ENCODE data around the gene UGDH. TPM values are rescaled to one million over a fixed set of nuclear protein-coding genes. Genes with fewer than 3 reads are reported as not detected.

Gene UGDH
- total and polyA plus RNA-seq, 4 donors: 33.1 to 241 (median 84.0) TPM

DNA sequence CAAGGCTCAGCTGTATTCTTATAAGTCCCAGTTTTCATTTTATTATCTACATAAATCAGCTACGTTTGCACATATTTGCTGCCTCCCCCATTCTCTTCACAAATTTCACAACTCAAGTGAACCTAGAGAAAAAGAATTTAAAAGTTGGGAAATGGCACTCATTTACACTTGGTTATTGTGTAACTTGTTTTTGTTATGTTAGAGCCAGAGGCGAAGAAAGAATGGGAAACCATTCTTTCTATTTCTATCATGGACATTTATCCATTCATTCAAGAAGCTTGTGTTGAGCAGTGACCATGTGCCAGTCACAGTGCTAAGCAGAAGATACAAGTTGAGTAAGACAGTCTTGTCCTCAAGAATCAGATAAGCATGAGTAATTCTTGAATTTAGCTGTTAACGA is 54.8 kb downstream of the UGDH start:
- H3K27ac ChIP-seq (ENCODE audit: low read depth in 1 of 2, low read length in 2 of 2): peak overlapping the region; percentile 44 to 51
- H3K27me3 ChIP-seq (ENCODE audit: control insufficient read depth in 4 of 4, insufficient read depth in 4 of 4, low read length in 3 of 4): no peaks in the 10 kb centered on the region
- TF ChIP-seq JUND (IDR thresholded peaks at IDR 0.05) (peak in 1 of 2 donors; percentile 35), FOXA2 (IDR thresholded peaks at IDR 0.05) (no peak), YY1 (IDR thresholded peaks at IDR 0.05) (peak; percentile 51), RXRA (IDR thresholded peaks at IDR 0.05) (peak; percentile 31 to 69), HNF4A (conservative IDR thresholded peaks at IDR 0.05) (peak; percentile 45 to 64), RAD21 (IDR thresholded peaks at IDR 0.05) (peak in 1 of 2 donors; percentile 11)
- TF ChIP-seq, protein P1, sequence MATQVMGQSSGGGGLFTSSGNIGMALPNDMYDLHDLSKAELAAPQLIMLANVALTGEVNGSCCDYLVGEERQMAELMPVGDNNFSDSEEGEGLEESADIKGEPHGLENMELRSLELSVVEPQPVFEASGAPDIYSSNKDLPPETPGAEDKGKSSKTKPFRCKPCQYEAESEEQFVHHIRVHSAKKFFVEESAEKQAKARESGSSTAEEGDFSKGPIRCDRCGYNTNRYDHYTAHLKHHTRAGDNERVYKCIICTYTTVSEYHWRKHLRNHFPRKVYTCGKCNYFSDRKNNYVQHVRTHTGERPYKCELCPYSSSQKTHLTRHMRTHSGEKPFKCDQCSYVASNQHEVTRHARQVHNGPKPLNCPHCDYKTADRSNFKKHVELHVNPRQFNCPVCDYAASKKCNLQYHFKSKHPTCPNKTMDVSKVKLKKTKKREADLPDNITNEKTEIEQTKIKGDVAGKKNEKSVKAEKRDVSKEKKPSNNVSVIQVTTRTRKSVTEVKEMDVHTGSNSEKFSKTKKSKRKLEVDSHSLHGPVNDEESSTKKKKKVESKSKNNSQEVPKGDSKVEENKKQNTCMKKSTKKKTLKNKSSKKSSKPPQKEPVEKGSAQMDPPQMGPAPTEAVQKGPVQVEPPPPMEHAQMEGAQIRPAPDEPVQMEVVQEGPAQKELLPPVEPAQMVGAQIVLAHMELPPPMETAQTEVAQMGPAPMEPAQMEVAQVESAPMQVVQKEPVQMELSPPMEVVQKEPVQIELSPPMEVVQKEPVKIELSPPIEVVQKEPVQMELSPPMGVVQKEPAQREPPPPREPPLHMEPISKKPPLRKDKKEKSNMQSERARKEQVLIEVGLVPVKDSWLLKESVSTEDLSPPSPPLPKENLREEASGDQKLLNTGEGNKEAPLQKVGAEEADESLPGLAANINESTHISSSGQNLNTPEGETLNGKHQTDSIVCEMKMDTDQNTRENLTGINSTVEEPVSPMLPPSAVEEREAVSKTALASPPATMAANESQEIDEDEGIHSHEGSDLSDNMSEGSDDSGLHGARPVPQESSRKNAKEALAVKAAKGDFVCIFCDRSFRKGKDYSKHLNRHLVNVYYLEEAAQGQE (IDR thresholded peaks at IDR 0.05): no peak
- TF ChIP-seq, protein P2, sequence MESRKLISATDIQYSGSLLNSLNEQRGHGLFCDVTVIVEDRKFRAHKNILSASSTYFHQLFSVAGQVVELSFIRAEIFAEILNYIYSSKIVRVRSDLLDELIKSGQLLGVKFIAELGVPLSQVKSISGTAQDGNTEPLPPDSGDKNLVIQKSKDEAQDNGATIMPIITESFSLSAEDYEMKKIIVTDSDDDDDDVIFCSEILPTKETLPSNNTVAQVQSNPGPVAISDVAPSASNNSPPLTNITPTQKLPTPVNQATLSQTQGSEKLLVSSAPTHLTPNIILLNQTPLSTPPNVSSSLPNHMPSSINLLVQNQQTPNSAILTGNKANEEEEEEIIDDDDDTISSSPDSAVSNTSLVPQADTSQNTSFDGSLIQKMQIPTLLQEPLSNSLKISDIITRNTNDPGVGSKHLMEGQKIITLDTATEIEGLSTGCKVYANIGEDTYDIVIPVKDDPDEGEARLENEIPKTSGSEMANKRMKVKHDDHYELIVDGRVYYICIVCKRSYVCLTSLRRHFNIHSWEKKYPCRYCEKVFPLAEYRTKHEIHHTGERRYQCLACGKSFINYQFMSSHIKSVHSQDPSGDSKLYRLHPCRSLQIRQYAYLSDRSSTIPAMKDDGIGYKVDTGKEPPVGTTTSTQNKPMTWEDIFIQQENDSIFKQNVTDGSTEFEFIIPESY (IDR thresholded peaks at IDR 0.05): peak; percentile 26
- H3K4me3 ChIP-seq (ENCODE audit: low read depth in 1 of 3, low read length in 3 of 3): peak overlapping the region in 1 of 3 donors; percentile 1
- H3K36me3 ChIP-seq (ENCODE audit: control insufficient read depth in 4 of 4, insufficient read depth in 3 of 4, low read depth in 1 of 4, low read length in 3 of 4): peaks cover 0 to 5% (median 3%) of the 10 kb centered on the region in 4 donors
- DNase-seq (ENCODE audit: low spot score): no peak
- peaks cover 2 to 34% (median 26%) of the 10 kb centered on the region in 4 donors for H3K4me1 ChIP-seq (ENCODE audit: control insufficient read depth in 4 of 4, insufficient read depth in 4 of 4, low read length in 3 of 4)
- H3K9me3 ChIP-seq (ENCODE audit: control insufficient read depth in 4 of 4, low read length in 3 of 4): no peaks in the 10 kb centered on the region
- 55% methylated on average over 3 of the region's 3 CpGs for WGBS
- no peak overlapping the region for H3K9ac ChIP-seq (ENCODE audit: low read depth in 1 of 2, low read length in 2 of 2)

DNA sequence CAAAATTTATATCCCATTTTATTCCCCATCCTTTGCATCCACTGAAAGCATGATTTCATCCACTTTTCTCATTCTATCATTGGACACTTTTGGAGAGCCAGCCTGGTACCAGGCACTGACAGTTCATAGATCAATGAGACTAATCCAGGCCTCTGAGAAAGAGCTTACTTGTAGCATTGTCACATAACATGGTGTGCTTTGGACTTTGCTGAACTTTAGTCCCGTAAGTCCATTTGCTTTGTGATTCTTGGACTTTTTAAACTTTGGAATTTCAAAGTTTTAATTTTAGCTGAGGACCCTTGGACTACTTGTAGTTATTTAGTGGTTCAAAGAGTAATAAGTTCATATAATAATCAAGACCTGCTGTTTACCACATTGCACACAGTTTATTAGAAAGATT is 56.8 kb downstream of the UGDH start:
- H3K9ac ChIP-seq (ENCODE audit: low read depth in 1 of 2, low read length in 2 of 2): no peak overlapping the region
- H3K27ac ChIP-seq (ENCODE audit: low read depth in 1 of 2, low read length in 2 of 2): peak overlapping the region; percentile 89 to 91
- TF ChIP-seq FOXA1 (IDR thresholded peaks at IDR 0.05) (no peak), NR2F2 (IDR thresholded peaks at IDR 0.05) (no peak), HNF4G (IDR thresholded peaks at IDR 0.05) (peak; percentile 83), GABPA (IDR thresholded peaks at IDR 0.05 in 1 of 2, conservative IDR thresholded peaks at IDR 0.05 in 1 of 2) (no peak), SP1 (IDR thresholded peaks at IDR 0.05) (no peak), RXRA (IDR thresholded peaks at IDR 0.05) (peak; percentile 74 to 83), HNF4A (conservative IDR thresholded peaks at IDR 0.05) (peak; percentile 95 to 98), FOXA2 (IDR thresholded peaks at IDR 0.05) (no peak), RAD21 (IDR thresholded peaks at IDR 0.05) (peak; percentile 6 to 25), JUND (IDR thresholded peaks at IDR 0.05) (peak in 1 of 2 donors; percentile 55), YY1 (IDR thresholded peaks at IDR 0.05) (peak; percentile 65), EGR1 (IDR thresholded peaks at IDR 0.05; ENCODE audit: low read depth in 2 of 2) (no peak), TAF1 (conservative IDR thresholded peaks at IDR 0.05) (peak; percentile 37)
- TF ChIP-seq, protein P2 (IDR thresholded peaks at IDR 0.05): peak; percentile 19
- TF ChIP-seq, protein P1 (IDR thresholded peaks at IDR 0.05): peak; percentile 40
- TF ChIP-seq, protein P3, sequence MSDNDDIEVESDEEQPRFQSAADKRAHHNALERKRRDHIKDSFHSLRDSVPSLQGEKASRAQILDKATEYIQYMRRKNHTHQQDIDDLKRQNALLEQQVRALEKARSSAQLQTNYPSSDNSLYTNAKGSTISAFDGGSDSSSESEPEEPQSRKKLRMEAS (IDR thresholded peaks at IDR 0.05): peak; percentile 46
- TF ChIP-seq, protein P4, sequence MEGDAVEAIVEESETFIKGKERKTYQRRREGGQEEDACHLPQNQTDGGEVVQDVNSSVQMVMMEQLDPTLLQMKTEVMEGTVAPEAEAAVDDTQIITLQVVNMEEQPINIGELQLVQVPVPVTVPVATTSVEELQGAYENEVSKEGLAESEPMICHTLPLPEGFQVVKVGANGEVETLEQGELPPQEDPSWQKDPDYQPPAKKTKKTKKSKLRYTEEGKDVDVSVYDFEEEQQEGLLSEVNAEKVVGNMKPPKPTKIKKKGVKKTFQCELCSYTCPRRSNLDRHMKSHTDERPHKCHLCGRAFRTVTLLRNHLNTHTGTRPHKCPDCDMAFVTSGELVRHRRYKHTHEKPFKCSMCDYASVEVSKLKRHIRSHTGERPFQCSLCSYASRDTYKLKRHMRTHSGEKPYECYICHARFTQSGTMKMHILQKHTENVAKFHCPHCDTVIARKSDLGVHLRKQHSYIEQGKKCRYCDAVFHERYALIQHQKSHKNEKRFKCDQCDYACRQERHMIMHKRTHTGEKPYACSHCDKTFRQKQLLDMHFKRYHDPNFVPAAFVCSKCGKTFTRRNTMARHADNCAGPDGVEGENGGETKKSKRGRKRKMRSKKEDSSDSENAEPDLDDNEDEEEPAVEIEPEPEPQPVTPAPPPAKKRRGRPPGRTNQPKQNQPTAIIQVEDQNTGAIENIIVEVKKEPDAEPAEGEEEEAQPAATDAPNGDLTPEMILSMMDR (IDR thresholded peaks at IDR 0.05; ENCODE audit: low read depth, low read length, missing input control): no peak
- TF ChIP-seq, protein P5, sequence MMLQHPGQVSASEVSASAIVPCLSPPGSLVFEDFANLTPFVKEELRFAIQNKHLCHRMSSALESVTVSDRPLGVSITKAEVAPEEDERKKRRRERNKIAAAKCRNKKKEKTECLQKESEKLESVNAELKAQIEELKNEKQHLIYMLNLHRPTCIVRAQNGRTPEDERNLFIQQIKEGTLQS (IDR thresholded peaks at IDR 0.05): no peak
- peaks cover 0 to 5% (median under 1%) of the 10 kb centered on the region in 4 donors for H3K36me3 ChIP-seq (ENCODE audit: control insufficient read depth in 4 of 4, insufficient read depth in 3 of 4, low read depth in 1 of 4, low read length in 3 of 4)
- no peaks in the 10 kb centered on the region for H3K27me3 ChIP-seq (ENCODE audit: control insufficient read depth in 4 of 4, insufficient read depth in 4 of 4, low read length in 3 of 4)
- no peak for DNase-seq (ENCODE audit: low spot score)
- no peak overlapping the region for H3K4me3 ChIP-seq (ENCODE audit: low read depth in 1 of 3, low read length in 3 of 3)
- 36% methylated on average over 1 of the region's 1 CpG for WGBS
- H3K9me3 ChIP-seq (ENCODE audit: control insufficient read depth in 4 of 4, low read length in 3 of 4): no peaks in the 10 kb centered on the region
- peaks cover 9 to 46% (median 33%) of the 10 kb centered on the region in 4 donors for H3K4me1 ChIP-seq (ENCODE audit: control insufficient read depth in 4 of 4, insufficient read depth in 4 of 4, low read length in 3 of 4)

All from liver (tissue), 9 donors.